IPS-18a (cell line): Measurements from ENCODE around the gene LRRC39.

Experiments used
- H3K27ac ChIP-seq: one replicate; pipeline ENCODE4 v1.5.1; 2013; ENCODE audit warnings: low read length
- H3K27me3 ChIP-seq: one replicate; pipeline ENCODE4 v1.6.1; 2013; ENCODE audit warnings: mild to moderate bottlenecking, low read length; ENCODE audit not compliant: control insufficient read depth, insufficient read depth
- H3K36me3 ChIP-seq: one replicate; pipeline ENCODE4 v1.6.1; 2013; ENCODE audit warnings: low read depth, low read length; ENCODE audit not compliant: control insufficient read depth
- H3K4me1 ChIP-seq: one replicate; pipeline ENCODE4 v1.6.1; 2013; ENCODE audit warnings: low read depth, low read length; ENCODE audit not compliant: control insufficient read depth
- H3K4me3 ChIP-seq: one replicate; pipeline ENCODE4 v1.5.1; 2013; ENCODE audit warnings: low read length
- H3K9ac ChIP-seq: one replicate; pipeline ENCODE4 v1.6.1; 2013; ENCODE audit warnings: mild to moderate bottlenecking, low read length, moderate library complexity
- H3K9me3 ChIP-seq: one replicate; pipeline ENCODE4 v1.6.1; 2013; ENCODE audit warnings: low read depth, low read length; ENCODE audit not compliant: control insufficient read depth

Gene LRRC39

GRCh38 chr1:100198596-100198995 lies 20.5 kb upstream of the LRRC39 start:
- H3K4me1 ChIP-seq, result peaks cover 5% of the 10 kb centered on the region
- no peak overlapping the region for H3K9ac ChIP-seq
- no peaks in the 10 kb centered on the region for H3K27me3 ChIP-seq
- H3K27ac ChIP-seq, result no peak overlapping the region
- H3K9me3 ChIP-seq, result no peaks in the 10 kb centered on the region
- H3K4me3 ChIP-seq, result no peak overlapping the region
- H3K36me3 ChIP-seq, result peaks cover 12% of the 10 kb centered on the region

DNA sequence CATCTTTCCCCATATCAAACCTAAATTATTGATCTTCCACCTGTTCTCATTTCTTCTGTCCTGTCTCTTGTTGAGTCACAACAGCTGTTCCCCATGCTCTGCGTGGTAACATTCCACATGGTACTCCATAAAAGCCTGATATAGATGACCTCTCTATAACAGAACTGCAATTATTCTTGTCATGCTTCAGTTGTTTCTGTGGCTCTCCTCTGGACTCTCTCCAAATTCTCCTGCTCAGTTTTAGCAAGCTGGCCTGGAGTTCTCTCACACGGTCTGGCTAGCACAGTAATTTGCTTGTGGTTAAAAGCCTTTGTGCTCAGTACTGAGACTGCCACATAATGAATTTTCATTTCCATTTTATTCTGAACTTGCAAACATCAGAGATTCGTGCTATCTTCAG lies 10.6 kb upstream of the LRRC39 start:
- Histone ChIP-seq H3K4me1 (no peaks in the 10 kb centered on the region), H3K27ac (no peak overlapping the region), H3K27me3 (no peaks in the 10 kb centered on the region), H3K9ac (no peak overlapping the region), H3K4me3 (no peak overlapping the region), H3K9me3 (no peaks in the 10 kb centered on the region), H3K36me3 (no peaks in the 10 kb centered on the region)

DNA sequence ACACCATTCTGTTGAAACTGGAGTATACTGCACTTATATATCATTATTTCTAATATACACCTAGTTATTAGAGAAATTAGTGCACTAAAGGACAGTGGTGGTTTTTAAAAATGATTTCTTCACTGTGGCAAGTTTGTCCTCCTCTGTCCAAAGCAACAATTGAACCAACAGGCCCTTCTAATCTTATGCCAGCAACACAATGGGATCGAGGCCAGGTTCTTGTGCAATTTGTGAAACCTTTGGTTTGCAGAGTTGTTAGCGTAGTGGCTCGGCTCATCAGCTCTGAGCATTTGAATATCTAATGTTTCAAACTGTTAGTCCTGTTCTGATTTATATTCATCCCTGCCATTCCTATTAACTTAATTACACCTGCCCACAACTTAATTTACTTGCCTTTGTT lies 9.9 kb upstream of the LRRC39 start:
- Histone ChIP-seq H3K27me3 (no peaks in the 10 kb centered on the region), H3K4me1 (no peaks in the 10 kb centered on the region), H3K9ac (no peak overlapping the region), H3K36me3 (no peaks in the 10 kb centered on the region), H3K27ac (no peak overlapping the region), H3K4me3 (no peak overlapping the region), H3K9me3 (no peaks in the 10 kb centered on the region)

DNA sequence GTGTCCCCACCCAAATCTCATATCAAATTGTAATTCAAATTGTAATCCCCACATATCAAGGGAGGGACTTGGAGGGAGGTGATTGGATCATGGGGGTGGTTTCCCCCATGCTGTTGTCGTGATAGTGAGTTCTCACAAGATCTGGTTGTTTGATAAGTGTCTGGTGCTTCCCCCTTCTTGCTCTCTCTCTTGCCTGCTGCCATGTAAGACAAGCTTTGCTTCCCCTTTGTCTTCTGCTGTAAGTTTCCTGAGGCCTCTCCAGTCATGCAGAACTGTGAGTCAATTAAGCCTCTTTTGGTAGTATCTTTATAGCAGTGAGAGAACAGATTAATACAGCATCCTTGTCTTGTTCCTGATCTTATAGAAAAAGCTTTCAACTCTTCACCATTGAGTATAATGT lies 6.5 kb upstream of the LRRC39 start:
- no peaks in the 10 kb centered on the region for H3K36me3 ChIP-seq
- H3K9me3 ChIP-seq, result no peaks in the 10 kb centered on the region
- H3K27me3 ChIP-seq, result no peaks in the 10 kb centered on the region
- H3K4me1 ChIP-seq, result no peaks in the 10 kb centered on the region
- no peak overlapping the region for H3K9ac ChIP-seq
- no peak overlapping the region for H3K4me3 ChIP-seq
- H3K27ac ChIP-seq, result no peak overlapping the region

DNA sequence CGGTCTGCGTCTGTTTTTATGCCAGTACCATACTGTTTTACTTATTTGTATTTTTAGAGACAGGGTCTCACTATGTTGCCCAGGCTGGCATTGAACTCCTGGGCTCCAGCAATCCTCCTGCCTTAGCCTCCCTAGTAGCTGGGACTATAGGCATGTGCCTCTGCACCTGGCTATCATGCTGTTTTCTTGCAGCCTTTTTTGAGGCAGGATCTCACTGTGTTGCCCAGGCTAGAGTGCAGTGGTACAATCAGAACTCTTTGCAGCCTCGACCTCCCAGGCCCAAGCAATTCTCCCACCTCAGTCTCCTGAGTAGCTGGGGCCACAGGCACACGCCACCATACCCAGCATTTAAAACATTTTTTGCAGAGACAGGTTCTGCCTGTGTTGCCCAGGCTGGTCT lies 5.3 kb upstream of the LRRC39 start:
- H3K27me3 ChIP-seq, result no peaks in the 10 kb centered on the region
- no peaks in the 10 kb centered on the region for H3K36me3 ChIP-seq
- H3K9ac ChIP-seq, result no peak overlapping the region

GRCh38 chr1:100177295-100178041 lies 588 bp downstream of the LRRC39 start:
- no peaks in the 10 kb centered on the region for H3K36me3 ChIP-seq
- H3K9ac ChIP-seq, result no peak overlapping the region
- H3K27me3 ChIP-seq, result no peaks in the 10 kb centered on the region
- H3K4me3 ChIP-seq, result no peak overlapping the region
- H3K4me1 ChIP-seq, result no peaks in the 10 kb centered on the region
- H3K9me3 ChIP-seq, result no peaks in the 10 kb centered on the region
- H3K27ac ChIP-seq, result no peak overlapping the region

More for the DNA sequence above, 5.3 kb upstream of the LRRC39 start:
- Histone ChIP-seq H3K4me1 (no peaks in the 10 kb centered on the region), H3K27ac (no peak overlapping the region), H3K9me3 (no peaks in the 10 kb centered on the region), H3K4me3 (no peak overlapping the region)

DNA sequence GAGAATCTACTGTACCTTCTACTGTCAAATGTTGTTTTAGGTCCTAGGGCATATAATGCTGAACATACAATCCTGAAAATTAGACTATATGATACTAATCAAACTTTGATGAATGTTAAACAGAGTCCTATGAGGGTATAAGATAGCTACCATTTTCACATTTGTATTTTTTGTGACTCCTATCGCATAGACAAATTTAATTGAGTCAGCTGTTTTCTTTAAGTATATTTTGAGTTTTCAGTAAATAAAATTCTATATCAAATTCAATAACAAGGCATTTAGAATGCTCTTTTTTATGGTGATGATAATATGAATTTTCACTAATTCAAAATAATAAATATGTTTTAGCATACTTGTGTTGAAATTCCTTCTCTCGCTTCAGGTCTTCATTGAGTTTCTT lies 10.0 kb downstream of the LRRC39 start:
- Histone ChIP-seq H3K9ac (no peak overlapping the region), H3K27ac (no peak overlapping the region), H3K27me3 (no peaks in the 10 kb centered on the region), H3K9me3 (no peaks in the 10 kb centered on the region), H3K4me1 (no peaks in the 10 kb centered on the region), H3K36me3 (no peaks in the 10 kb centered on the region), H3K4me3 (no peak overlapping the region)

- H3K27me3 ChIP-seq, result no peaks in the 10 kb centered on the region
- H3K27ac ChIP-seq, result no peak overlapping the region
Observed at GRCh38 chr1:100164702-100165101, 13.4 kb downstream of the LRRC39 start.

GRCh38 chr1:100164216-100164615 lies 13.8 kb downstream of the LRRC39 start:
- no peak overlapping the region for H3K27ac ChIP-seq
- H3K36me3 ChIP-seq, result no peaks in the 10 kb centered on the region
- H3K9ac ChIP-seq, result no peak overlapping the region
- no peaks in the 10 kb centered on the region for H3K9me3 ChIP-seq
- H3K27me3 ChIP-seq, result no peaks in the 10 kb centered on the region
- H3K4me1 ChIP-seq, result no peaks in the 10 kb centered on the region
- H3K4me3 ChIP-seq, result no peak overlapping the region

More at GRCh38 chr1:100164702-100165101, 13.4 kb downstream of the LRRC39 start:
- H3K4me1 ChIP-seq, result no peaks in the 10 kb centered on the region
- H3K9ac ChIP-seq, result no peak overlapping the region
- H3K36me3 ChIP-seq, result no peaks in the 10 kb centered on the region
- H3K4me3 ChIP-seq, result no peak overlapping the region
- H3K9me3 ChIP-seq, result no peaks in the 10 kb centered on the region

- H3K9ac ChIP-seq, result no peak overlapping the region
- H3K27ac ChIP-seq, result no peak overlapping the region
- H3K36me3 ChIP-seq, result no peaks in the 10 kb centered on the region
- no peaks in the 10 kb centered on the region for H3K4me1 ChIP-seq
- H3K4me3 ChIP-seq, result no peak overlapping the region
- no peaks in the 10 kb centered on the region for H3K27me3 ChIP-seq
- H3K9me3 ChIP-seq, result no peaks in the 10 kb centered on the region
Observed at GRCh38 chr1:100162881-100163280, 15.2 kb downstream of the LRRC39 start.

- H3K9ac ChIP-seq, result no peak overlapping the region
Observed at GRCh38 chr1:100152271-100152670, 25.8 kb downstream of the LRRC39 start.

DNA sequence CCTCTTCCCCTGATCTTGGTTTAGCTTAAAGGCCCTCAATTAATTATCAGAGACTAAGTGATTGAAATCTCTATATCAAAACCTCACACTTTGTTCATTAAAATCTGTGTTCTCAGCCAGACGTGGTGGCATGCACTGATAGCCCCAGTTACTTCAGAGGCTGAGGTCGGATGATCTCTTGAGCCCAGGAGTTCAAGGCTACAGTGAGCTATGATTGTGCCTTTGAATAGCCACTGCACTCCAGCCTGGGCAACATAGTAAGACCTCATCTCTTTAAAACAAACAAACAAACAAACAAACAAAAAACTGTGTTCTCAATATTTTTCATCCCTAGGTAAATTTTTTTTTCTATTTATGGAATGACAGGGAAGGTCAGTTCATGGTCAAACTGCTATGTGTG lies 26.4 kb downstream of the LRRC39 start:
- H3K27ac ChIP-seq, result no peak overlapping the region
- no peaks in the 10 kb centered on the region for H3K9me3 ChIP-seq
- peaks cover 4% of the 10 kb centered on the region for H3K36me3 ChIP-seq
- no peak overlapping the region for H3K9ac ChIP-seq
- H3K27me3 ChIP-seq, result no peaks in the 10 kb centered on the region
- H3K4me3 ChIP-seq, result no peak overlapping the region
- peaks cover 5% of the 10 kb centered on the region for H3K4me1 ChIP-seq

More at GRCh38 chr1:100152271-100152670, 25.8 kb downstream of the LRRC39 start:
- Histone ChIP-seq H3K9me3 (no peaks in the 10 kb centered on the region), H3K4me1 (peaks cover 4% of the 10 kb centered on the region), H3K27ac (no peak overlapping the region), H3K4me3 (no peak overlapping the region), H3K36me3 (peaks cover 4% of the 10 kb centered on the region), H3K27me3 (no peaks in the 10 kb centered on the region)
